ENCODE results near the gene DPF1.
"Not testable (repeated sequence)": the region's sequence is repeated elsewhere in the genome, so short reads cannot be mapped to it uniquely, and the experiment has no call there.

The DPF1 gene

GRCh38 chr19:38224014-38224862 lies at the start of gene DPF1:
TSS of gene DPF1 (minus strand) at chr19:38224222. CDS start at chr19:38224142, 80 bp downstream.
- DNase-seq, result peak; percentile 16

- no peak for DNase-seq
These were observed 49.5 kb upstream of the DPF1 start for GRCh38 chr19:38273499-38273898.

- no peak for DNase-seq
These were observed 46.7 kb upstream of the DPF1 start for GRCh38 chr19:38270587-38271167.

GRCh38 chr19:38268539-38268938 lies 44.5 kb upstream of the DPF1 start:
- DNase-seq, result no peak

- DNase-seq, result no peak
These were observed 43.9 kb upstream of the DPF1 start for GRCh38 chr19:38267761-38268483.

- DNase-seq, result no peak
These were observed 43.1 kb upstream of the DPF1 start for GRCh38 chr19:38266981-38267597.

- DNase-seq, result no peak
These were observed 42.0 kb upstream of the DPF1 start for GRCh38 chr19:38265921-38266429.

- no peak for DNase-seq
These were observed 41.3 kb upstream of the DPF1 start for GRCh38 chr19:38265213-38265861.

GRCh38 chr19:38264486-38265212 lies 40.6 kb upstream of the DPF1 start, which contains the start of gene SPINT2:
TSS of gene SPINT2 (plus strand) at chr19:38264573. CDS start at chr19:38264893, 320 bp downstream.
- DNase-seq, result no peak

GRCh38 chr19:38263689-38264485 lies 39.9 kb upstream of the DPF1 start:
- no peak for DNase-seq

- DNase-seq, result no peak
These were observed 38.7 kb upstream of the DPF1 start for GRCh38 chr19:38262585-38263268.

- not testable (repeated sequence) for DNase-seq
These were observed 37.9 kb upstream of the DPF1 start for GRCh38 chr19:38261942-38262341.

- no peak for DNase-seq
These were observed 31.5 kb upstream of the DPF1 start for GRCh38 chr19:38255383-38256014.

- DNase-seq, result no peak
These were observed 29.8 kb upstream of the DPF1 start for GRCh38 chr19:38253788-38254187.

- DNase-seq, result no peak
These were observed 29.1 kb upstream of the DPF1 start for GRCh38 chr19:38252941-38253691.

- DNase-seq, result no peak
These were observed 28.4 kb upstream of the DPF1 start for GRCh38 chr19:38252385-38252784.

GRCh38 chr19:38251564-38252051 lies 27.6 kb upstream of the DPF1 start:
- DNase-seq, result no peak

- DNase-seq, result no peak
These were observed 27.0 kb upstream of the DPF1 start for GRCh38 chr19:38250821-38251563.
